Neutrophil (primary cell): ENCODE data around the gene MMAB.

Experiments
- H3K27ac ChIP-seq: fragments of 200-600 bp; sonication (generic); 2 replicates; pipeline ENCODE4 v1.5.1; 2016; ENCODE audit warnings: mild to moderate bottlenecking, moderate library complexity
- H3K27me3 ChIP-seq: fragments of 200-600 bp; sonication (generic); 2 replicates; pipeline ENCODE4 v1.6.0; 2016; ENCODE audit warnings: mild to moderate bottlenecking
- H3K36me3 ChIP-seq: fragments of 200-600 bp; sonication (generic); 2 replicates; pipeline ENCODE4 v1.5.1; 2017
- H3K4me1 ChIP-seq, 2 experiments: fragments of 200-600 bp in 1 of 2; sonication (generic) in 1 of 2; 1 replicate in 1 of 2; 2 replicates in 1 of 2; pipeline versions ENCODE4 v1.5.1 to v1.6.1; 2013 to 2016; ENCODE audit warnings: low read depth in 1 of 2, low read length in 1 of 2, mild to moderate bottlenecking in 1 of 2, moderate library complexity in 1 of 2; ENCODE audit not compliant: control insufficient read depth in 1 of 2, insufficient read depth in 1 of 2
- H3K4me3 ChIP-seq, 2 experiments: fragments of 200-600 bp in 1 of 2; sonication (generic) in 1 of 2; 1 replicate in 1 of 2; 2 replicates in 1 of 2; pipeline ENCODE4 v1.5.1; 2013 to 2016; ENCODE audit warnings: low read depth in 1 of 2, low read length in 1 of 2, mild to moderate bottlenecking in 1 of 2, moderate library complexity in 1 of 2
- H3K9me3 ChIP-seq: fragments of 200-600 bp; sonication (generic); 2 replicates; pipeline ENCODE4 v1.5.1; 2016
- TF ChIP-seq, protein P1 (sequence below): fragments of 200-600 bp; sonication (generic); IDR thresholded peaks from 2 replicates; pipeline ENCODE4 v1.5.1; 2016; ENCODE audit warnings: antibody characterized with exemption

MMAB gene

DNA sequence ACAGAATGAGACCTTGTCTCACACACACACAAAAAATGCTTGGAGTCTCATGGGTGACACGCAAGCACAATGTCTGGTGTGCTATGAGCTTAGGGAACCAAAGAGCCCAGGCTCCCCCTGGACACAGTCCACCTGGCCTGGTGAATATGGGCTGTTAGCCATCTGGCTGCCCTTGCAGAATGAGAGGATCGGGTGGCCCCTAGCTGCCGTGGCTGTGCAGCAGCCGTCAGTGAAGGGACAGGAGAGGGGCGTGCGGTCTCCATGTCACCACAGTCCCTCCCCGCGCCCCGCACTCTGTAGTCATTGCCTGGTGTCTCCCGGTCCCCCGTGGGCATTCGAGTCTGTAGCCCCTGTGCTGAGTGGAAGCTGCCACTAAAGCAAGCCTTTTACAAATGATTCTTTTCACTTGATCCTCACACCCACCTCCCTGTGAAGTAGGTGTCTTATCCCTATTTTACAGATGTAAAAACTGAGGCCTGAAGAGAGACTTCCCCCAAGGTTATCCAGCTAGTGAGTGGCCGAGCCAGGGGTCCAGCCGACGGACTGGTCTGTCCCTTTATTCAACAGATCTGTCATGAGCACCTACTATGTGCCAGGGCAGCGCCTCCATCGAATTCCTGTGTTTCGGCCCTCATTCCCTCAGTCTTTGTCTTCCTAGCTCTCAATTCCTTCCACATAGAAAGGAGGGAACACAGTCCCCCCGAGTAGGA, 19.0 kb upstream of the MMAB start:
- TF ChIP-seq, protein P1, sequence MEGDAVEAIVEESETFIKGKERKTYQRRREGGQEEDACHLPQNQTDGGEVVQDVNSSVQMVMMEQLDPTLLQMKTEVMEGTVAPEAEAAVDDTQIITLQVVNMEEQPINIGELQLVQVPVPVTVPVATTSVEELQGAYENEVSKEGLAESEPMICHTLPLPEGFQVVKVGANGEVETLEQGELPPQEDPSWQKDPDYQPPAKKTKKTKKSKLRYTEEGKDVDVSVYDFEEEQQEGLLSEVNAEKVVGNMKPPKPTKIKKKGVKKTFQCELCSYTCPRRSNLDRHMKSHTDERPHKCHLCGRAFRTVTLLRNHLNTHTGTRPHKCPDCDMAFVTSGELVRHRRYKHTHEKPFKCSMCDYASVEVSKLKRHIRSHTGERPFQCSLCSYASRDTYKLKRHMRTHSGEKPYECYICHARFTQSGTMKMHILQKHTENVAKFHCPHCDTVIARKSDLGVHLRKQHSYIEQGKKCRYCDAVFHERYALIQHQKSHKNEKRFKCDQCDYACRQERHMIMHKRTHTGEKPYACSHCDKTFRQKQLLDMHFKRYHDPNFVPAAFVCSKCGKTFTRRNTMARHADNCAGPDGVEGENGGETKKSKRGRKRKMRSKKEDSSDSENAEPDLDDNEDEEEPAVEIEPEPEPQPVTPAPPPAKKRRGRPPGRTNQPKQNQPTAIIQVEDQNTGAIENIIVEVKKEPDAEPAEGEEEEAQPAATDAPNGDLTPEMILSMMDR, result no peak
- no peak overlapping the region for H3K27ac ChIP-seq
- H3K9me3 ChIP-seq, result no peaks in the 10 kb centered on the region
- H3K4me1 ChIP-seq, result peaks cover 36% of the 10 kb centered on the region in 2 experiments
- no peaks in the 10 kb centered on the region for H3K27me3 ChIP-seq
- H3K4me3 ChIP-seq, result no peak overlapping the region
- H3K36me3 ChIP-seq, result peaks cover 43% of the 10 kb centered on the region

DNA sequence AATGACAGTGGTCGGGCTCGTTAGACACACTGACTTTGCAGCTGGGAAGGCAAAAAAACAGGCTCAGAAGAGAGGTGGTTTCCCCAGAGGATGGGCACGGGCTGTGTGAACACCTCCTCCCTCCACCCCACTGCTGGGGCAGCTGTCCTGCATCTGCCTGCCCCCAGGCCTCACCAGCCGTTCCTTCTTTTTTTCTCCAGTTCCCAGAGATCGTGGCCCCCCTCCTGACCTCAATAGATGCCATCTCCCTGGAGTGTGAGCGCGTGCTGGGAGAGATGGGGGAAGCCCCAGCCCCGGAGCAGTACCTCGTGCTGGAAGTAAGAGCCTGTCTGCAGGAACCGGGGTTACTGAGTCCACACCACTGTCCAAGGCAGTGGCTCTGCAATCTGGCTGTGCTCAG, 17.7 kb upstream of the MMAB start:
- Histone ChIP-seq H3K27me3 (no peaks in the 10 kb centered on the region), H3K4me3 (no peak overlapping the region), H3K4me1 (peaks cover 22 to 23% of the 10 kb centered on the region in 2 experiments), H3K9me3 (no peaks in the 10 kb centered on the region), H3K36me3 (peaks cover 56% of the 10 kb centered on the region), H3K27ac (no peak overlapping the region)
- TF ChIP-seq, protein P1, result no peak

DNA sequence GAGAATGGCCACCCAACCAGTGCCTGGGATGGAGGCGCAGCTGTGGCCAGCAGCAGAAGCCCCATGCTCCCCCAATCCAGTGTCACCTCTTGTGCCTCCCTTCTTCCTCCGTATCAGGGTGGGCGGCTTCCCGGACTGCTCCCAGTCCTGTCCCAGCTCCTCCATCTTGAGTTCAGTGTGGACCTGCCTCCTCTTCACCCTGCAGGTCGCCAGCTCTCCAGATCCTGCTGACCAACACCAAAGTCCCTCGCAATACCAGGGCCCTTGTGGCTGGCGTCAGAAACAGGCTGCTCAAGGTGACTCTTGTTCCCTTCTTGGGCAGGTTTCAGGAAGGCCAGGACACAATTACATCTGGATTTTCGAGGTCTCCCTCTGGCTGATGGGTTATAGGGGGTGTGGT, 17.3 kb upstream of the MMAB start:
- Histone ChIP-seq H3K27ac (no peak overlapping the region), H3K27me3 (no peaks in the 10 kb centered on the region), H3K4me1 (peaks cover 18% of the 10 kb centered on the region in 2 experiments), H3K9me3 (no peaks in the 10 kb centered on the region), H3K36me3 (peaks cover 56% of the 10 kb centered on the region), H3K4me3 (no peak overlapping the region)
- TF ChIP-seq, protein P1, result no peak

DNA sequence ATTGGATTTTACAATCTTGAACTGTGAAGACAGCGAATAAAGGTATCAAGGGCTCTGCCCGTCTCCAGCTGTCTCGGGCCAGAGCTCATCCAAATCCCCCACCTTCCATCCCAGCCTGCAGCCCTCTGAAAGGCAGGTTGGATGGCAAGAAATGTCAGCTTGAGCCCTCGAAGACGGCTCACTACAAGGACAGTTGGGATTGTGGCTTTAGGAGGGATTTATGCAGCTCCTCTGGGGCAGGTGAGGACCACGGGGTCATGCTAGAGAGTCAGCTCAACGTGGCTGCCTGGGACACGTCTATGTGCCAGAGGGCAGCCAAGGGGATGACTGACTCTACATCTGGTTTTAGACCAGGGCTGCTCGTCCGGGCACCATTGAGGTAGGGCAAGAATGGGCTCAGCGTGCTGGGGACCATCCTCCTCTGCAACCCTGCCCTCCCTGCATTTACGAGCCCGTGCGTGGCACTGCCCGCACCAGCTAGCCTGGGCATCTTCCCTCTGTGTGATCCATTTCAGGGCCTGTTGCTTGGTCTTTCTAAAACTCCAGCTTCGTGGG, 16.5 kb upstream of the MMAB start:
- no peaks in the 10 kb centered on the region for H3K9me3 ChIP-seq
- TF ChIP-seq, protein P1, result no peak
- H3K36me3 ChIP-seq, result peaks cover 56% of the 10 kb centered on the region
- no peak overlapping the region for H3K4me3 ChIP-seq
- H3K27ac ChIP-seq, result no peak overlapping the region
- H3K27me3 ChIP-seq, result no peaks in the 10 kb centered on the region
- H3K4me1 ChIP-seq, result peaks cover 10 to 11% of the 10 kb centered on the region in 2 experiments

DNA sequence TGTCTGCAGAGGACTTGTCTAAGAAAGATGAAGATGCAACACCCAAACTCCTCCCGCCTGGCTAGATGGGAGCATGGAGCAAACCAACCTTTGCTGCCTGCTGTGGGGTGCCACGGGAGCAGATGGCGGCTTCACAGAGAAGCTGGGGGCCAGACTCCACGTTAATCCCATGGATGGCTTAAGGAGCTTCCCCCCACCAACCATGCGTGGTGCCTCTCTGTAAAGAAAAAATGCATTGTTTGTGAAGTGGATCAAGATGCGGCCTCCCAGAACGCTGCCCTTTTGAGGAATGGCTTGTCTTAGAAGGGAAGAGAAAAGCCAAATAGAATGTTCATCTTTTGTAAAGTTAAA, 15.9 kb upstream of the MMAB start:
- Histone ChIP-seq H3K4me1 (peaks cover 7 to 11% of the 10 kb centered on the region in 2 experiments), H3K36me3 (peaks cover 56% of the 10 kb centered on the region), H3K27me3 (no peaks in the 10 kb centered on the region), H3K27ac (no peak overlapping the region), H3K9me3 (no peaks in the 10 kb centered on the region), H3K4me3 (no peak overlapping the region)
- TF ChIP-seq, protein P1, result no peak
